Gastrocnemius medialis (tissue), 4 donors: Measurements from ENCODE around the gene ONECUT2.

Source experiments
- POLR2A ChIP-seq, 2 donors: fragments of 450-650 bp; IDR thresholded peaks; one replicate each; pipeline ENCODE4 v1.6.1; 2017; ENCODE audit warnings: antibody characterized with exemption in 2 of 2, mild to moderate bottlenecking in 2 of 2, moderate library complexity in 2 of 2
- TF ChIP-seq, protein P1 (sequence below), 5 experiments: fragments of 450-650 bp in 3 of 5; fragments of 200-600 bp in 2 of 5; sonication (generic) in 2 of 5; IDR thresholded peaks in 4 of 5; conservative IDR thresholded peaks in 1 of 5; 1 replicate in 4 of 5; 2 replicates in 1 of 5; pipeline ENCODE4 v1.5.1; 2016 to 2019; ENCODE audit warnings: antibody characterized with exemption in 5 of 5, mild to moderate bottlenecking in 3 of 5, moderate library complexity in 3 of 5

DNA sequence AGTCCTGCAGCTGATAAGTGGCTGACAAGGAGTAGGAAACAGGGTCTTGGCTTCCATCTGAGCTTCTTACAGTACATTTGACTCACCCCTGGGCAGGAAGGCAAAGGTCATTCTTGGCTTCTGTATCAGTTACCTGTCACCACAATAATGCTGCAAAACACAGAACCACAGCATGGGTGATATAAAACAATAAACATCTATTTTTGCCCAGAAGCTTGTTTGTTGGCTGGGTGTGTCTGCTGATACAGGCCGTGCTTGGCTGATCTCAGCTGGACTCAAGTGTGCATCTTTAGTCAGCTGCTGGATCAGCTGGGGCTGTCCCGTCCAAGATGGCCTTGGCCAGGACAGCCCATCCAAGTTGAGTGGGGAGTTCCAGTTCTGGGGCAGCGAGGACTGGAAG is 34.7 kb downstream of the ONECUT2 start:
- TF ChIP-seq POLR2A (IDR thresholded peaks at IDR 0.05) = no peak
- TF ChIP-seq, protein P1, sequence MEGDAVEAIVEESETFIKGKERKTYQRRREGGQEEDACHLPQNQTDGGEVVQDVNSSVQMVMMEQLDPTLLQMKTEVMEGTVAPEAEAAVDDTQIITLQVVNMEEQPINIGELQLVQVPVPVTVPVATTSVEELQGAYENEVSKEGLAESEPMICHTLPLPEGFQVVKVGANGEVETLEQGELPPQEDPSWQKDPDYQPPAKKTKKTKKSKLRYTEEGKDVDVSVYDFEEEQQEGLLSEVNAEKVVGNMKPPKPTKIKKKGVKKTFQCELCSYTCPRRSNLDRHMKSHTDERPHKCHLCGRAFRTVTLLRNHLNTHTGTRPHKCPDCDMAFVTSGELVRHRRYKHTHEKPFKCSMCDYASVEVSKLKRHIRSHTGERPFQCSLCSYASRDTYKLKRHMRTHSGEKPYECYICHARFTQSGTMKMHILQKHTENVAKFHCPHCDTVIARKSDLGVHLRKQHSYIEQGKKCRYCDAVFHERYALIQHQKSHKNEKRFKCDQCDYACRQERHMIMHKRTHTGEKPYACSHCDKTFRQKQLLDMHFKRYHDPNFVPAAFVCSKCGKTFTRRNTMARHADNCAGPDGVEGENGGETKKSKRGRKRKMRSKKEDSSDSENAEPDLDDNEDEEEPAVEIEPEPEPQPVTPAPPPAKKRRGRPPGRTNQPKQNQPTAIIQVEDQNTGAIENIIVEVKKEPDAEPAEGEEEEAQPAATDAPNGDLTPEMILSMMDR (IDR thresholded peaks at IDR 0.05 in 4 of 5, conservative IDR thresholded peaks at IDR 0.05 in 1 of 5) = no peak
